AG20443 (cell line): ENCODE measurements around the gene FAM13A.

Source experiments
- DNase-seq: peaks from one replicate; pipeline ENCODE4 v3.0.0; 2012; ENCODE audit warnings: low spot score, mixed read lengths

The FAM13A gene

GRCh38 chr4:88809576-88810219, 247.3 kb downstream of the FAM13A start:
- DNase-seq: no peak

GRCh38 chr4:88809101-88809500, 247.9 kb downstream of the FAM13A start:
- DNase-seq: no peak

- DNase-seq: no peak
Measured at GRCh38 chr4:88807499-88807898, 249.5 kb downstream of the FAM13A start.

- no peak for DNase-seq
Measured at GRCh38 chr4:88804234-88804633, 252.8 kb downstream of the FAM13A start.

GRCh38 chr4:88803600-88804096, 253.3 kb downstream of the FAM13A start:
- peak; percentile 55 for DNase-seq

- no peak for DNase-seq
Measured at GRCh38 chr4:88802585-88803286, 254.2 kb downstream of the FAM13A start.

GRCh38 chr4:88802138-88802537, 254.8 kb downstream of the FAM13A start:
- DNase-seq: no peak

GRCh38 chr4:88799900-88800299, 257.1 kb downstream of the FAM13A start:
- no peak for DNase-seq

GRCh38 chr4:88797725-88798124, 259.3 kb downstream of the FAM13A start:
- no peak for DNase-seq

- DNase-seq: no peak
Measured at GRCh38 chr4:88796545-88796944, 260.4 kb downstream of the FAM13A start.

GRCh38 chr4:88794952-88795351, 262.0 kb downstream of the FAM13A start:
- DNase-seq: no peak

- no peak for DNase-seq
Measured at GRCh38 chr4:88794087-88794690, 262.8 kb downstream of the FAM13A start.

GRCh38 chr4:88793475-88793874, 263.5 kb downstream of the FAM13A start:
- no peak for DNase-seq

GRCh38 chr4:88792821-88793220, 264.2 kb downstream of the FAM13A start:
- no peak for DNase-seq

GRCh38 chr4:88792268-88792781, 264.7 kb downstream of the FAM13A start:
- DNase-seq: peak; percentile 40

- DNase-seq: peak; percentile 26
Measured at GRCh38 chr4:88791274-88791673, 265.7 kb downstream of the FAM13A start.

GRCh38 chr4:88788895-88789294, 268.1 kb downstream of the FAM13A start:
- DNase-seq: no peak

GRCh38 chr4:88788424-88788823, 268.6 kb downstream of the FAM13A start:
- DNase-seq: no peak

GRCh38 chr4:88786011-88786410, 271.0 kb downstream of the FAM13A start:
- DNase-seq: no peak

- DNase-seq: no peak
Measured at GRCh38 chr4:88780389-88780788, 276.6 kb downstream of the FAM13A start.

GRCh38 chr4:88779431-88779830, 277.6 kb downstream of the FAM13A start:
- DNase-seq: no peak

GRCh38 chr4:88775529-88775928, 281.5 kb downstream of the FAM13A start:
- DNase-seq: no peak

GRCh38 chr4:88775026-88775425, 282.0 kb downstream of the FAM13A start:
- no peak for DNase-seq
